ENCODE data around the gene TCAIM.
"Not testable (repeated sequence)": the region's sequence is repeated elsewhere in the genome, so short reads cannot be mapped to it uniquely, and the experiment has no call there.

The TCAIM gene

GRCh38 chr3:44414517-44415090, 76.0 kb downstream of the TCAIM start:
- no peak overlapping the region for H2BK120ac ChIP-seq (ENCODE audit: insufficient read depth, low read length, poor library complexity)
- no peaks in the 10 kb centered on the region for H3K27me3 ChIP-seq (ENCODE audit: insufficient read depth, low read length)
- no peak overlapping the region for H3K4me2 ChIP-seq (ENCODE audit: low read length)
- no peaks in the 10 kb centered on the region for H3K79me2 ChIP-seq (ENCODE audit: control insufficient read depth, insufficient read depth, low read length, poor library complexity)
- H2BK12ac ChIP-seq (ENCODE audit: low read length), result no peak overlapping the region
- no peaks in the 10 kb centered on the region for H3K79me1 ChIP-seq (ENCODE audit: low read length)
- no peak overlapping the region for H2AFZ ChIP-seq (ENCODE audit: insufficient read depth, low read length, poor library complexity)
- no peak overlapping the region for H3K18ac ChIP-seq (ENCODE audit: low read length)
- no peak for DNase-seq
- no peak overlapping the region for H4K8ac ChIP-seq (ENCODE audit: low read depth, low read length)
- no peak overlapping the region for H4K91ac ChIP-seq (ENCODE audit: low read depth, low read length)
- no peak overlapping the region for H3K9ac ChIP-seq (ENCODE audit: low read length)
- WGBS (ENCODE audit: extremely low coverage, insufficient coverage, insufficient read length), result no CpG with 5 or more reads among the region's 11 CpGs
- no peak overlapping the region for H3K4ac ChIP-seq (ENCODE audit: low read depth, low read length)
- H3K4me1 ChIP-seq (ENCODE audit: control insufficient read depth in 1 of 2, insufficient read depth in 2 of 2, low read length in 2 of 2), result no peaks in the 10 kb centered on the region
- H3K36me3 ChIP-seq (ENCODE audit: control insufficient read depth in 1 of 2, insufficient read depth in 2 of 2, low read length in 2 of 2), result peaks cover 0 to 2% of the 10 kb centered on the region in 2 experiments
- H2AK5ac ChIP-seq (ENCODE audit: low read length), result no peak overlapping the region
- H3K9me3 ChIP-seq (ENCODE audit: insufficient read depth, low read depth, low read length), result peaks cover 9% of the 10 kb centered on the region
- H3K27ac ChIP-seq (ENCODE audit: low read depth, low read length), result no peak overlapping the region
- H2BK5ac ChIP-seq (ENCODE audit: low read depth, low read length, poor library complexity), result no peak overlapping the region
- H4K12ac ChIP-seq (ENCODE audit: low read depth, low read length), result no peak overlapping the region
- no peak overlapping the region for H3K4me3 ChIP-seq (ENCODE audit: low read depth, low read length)
- no peak overlapping the region for H3K23ac ChIP-seq (ENCODE audit: low read length)
- H3K14ac ChIP-seq (ENCODE audit: low read length), result no peak overlapping the region

GRCh38 chr3:44415421-44415820, 76.9 kb downstream of the TCAIM start:
- Histone ChIP-seq H3K9me3 (ENCODE audit: insufficient read depth, low read depth, low read length) (peaks cover 9% of the 10 kb centered on the region), H2BK5ac (ENCODE audit: low read depth, low read length, poor library complexity) (no peak overlapping the region), H2BK120ac (ENCODE audit: insufficient read depth, low read length, poor library complexity) (no peak overlapping the region), H3K36me3 (ENCODE audit: control insufficient read depth in 1 of 2, insufficient read depth in 2 of 2, low read length in 2 of 2) (peaks cover 0 to 2% of the 10 kb centered on the region in 2 experiments), H3K4me2 (ENCODE audit: low read length) (no peak overlapping the region), H3K4ac (ENCODE audit: low read depth, low read length) (no peak overlapping the region), H3K27ac (ENCODE audit: low read depth, low read length) (no peak overlapping the region), H2BK12ac (ENCODE audit: low read length) (no peak overlapping the region), H4K8ac (ENCODE audit: low read depth, low read length) (no peak overlapping the region), H3K23ac (ENCODE audit: low read length) (no peak overlapping the region), H4K91ac (ENCODE audit: low read depth, low read length) (no peak overlapping the region), H3K4me1 (ENCODE audit: control insufficient read depth in 1 of 2, insufficient read depth in 2 of 2, low read length in 2 of 2) (peaks cover 0 to 1% of the 10 kb centered on the region in 2 experiments), H3K79me1 (ENCODE audit: low read length) (no peaks in the 10 kb centered on the region), H2AK5ac (ENCODE audit: low read length) (no peak overlapping the region), H3K27me3 (ENCODE audit: insufficient read depth, low read length) (no peaks in the 10 kb centered on the region), H3K9ac (ENCODE audit: low read length) (no peak overlapping the region), H2AFZ (ENCODE audit: insufficient read depth, low read length, poor library complexity) (no peak overlapping the region), H3K18ac (ENCODE audit: low read length) (no peak overlapping the region), H3K14ac (ENCODE audit: low read length) (no peak overlapping the region), H3K79me2 (ENCODE audit: control insufficient read depth, insufficient read depth, low read length, poor library complexity) (no peaks in the 10 kb centered on the region), H3K4me3 (ENCODE audit: low read depth, low read length) (no peak overlapping the region), H4K12ac (ENCODE audit: low read depth, low read length) (no peak overlapping the region)
- no CpG with 5 or more reads among the region's 11 CpGs for WGBS (ENCODE audit: extremely low coverage, insufficient coverage, insufficient read length)
- DNase-seq, result no peak

GRCh38 chr3:44416031-44417030, 77.8 kb downstream of the TCAIM start:
- no peak overlapping the region for H4K8ac ChIP-seq (ENCODE audit: low read depth, low read length)
- H3K79me1 ChIP-seq (ENCODE audit: low read length), result no peaks in the 10 kb centered on the region
- no peak overlapping the region for H4K12ac ChIP-seq (ENCODE audit: low read depth, low read length)
- no peaks in the 10 kb centered on the region for H3K27me3 ChIP-seq (ENCODE audit: insufficient read depth, low read length)
- H3K4me3 ChIP-seq (ENCODE audit: low read depth, low read length), result no peak overlapping the region
- H3K18ac ChIP-seq (ENCODE audit: low read length), result no peak overlapping the region
- no peak overlapping the region for H3K14ac ChIP-seq (ENCODE audit: low read length)
- no peak overlapping the region for H2AK5ac ChIP-seq (ENCODE audit: low read length)
- no peak overlapping the region for H2BK120ac ChIP-seq (ENCODE audit: insufficient read depth, low read length, poor library complexity)
- peaks cover 0 to 2% of the 10 kb centered on the region in 2 experiments for H3K36me3 ChIP-seq (ENCODE audit: control insufficient read depth in 1 of 2, insufficient read depth in 2 of 2, low read length in 2 of 2)
- H3K9ac ChIP-seq (ENCODE audit: low read length), result no peak overlapping the region
- H2BK12ac ChIP-seq (ENCODE audit: low read length), result no peak overlapping the region
- H3K79me2 ChIP-seq (ENCODE audit: control insufficient read depth, insufficient read depth, low read length, poor library complexity), result no peaks in the 10 kb centered on the region
- WGBS (ENCODE audit: extremely low coverage, insufficient coverage, insufficient read length), result no CpG with 5 or more reads among the region's 11 CpGs
- no peak overlapping the region for H3K23ac ChIP-seq (ENCODE audit: low read length)
- H3K9me3 ChIP-seq (ENCODE audit: insufficient read depth, low read depth, low read length), result peaks cover 9% of the 10 kb centered on the region
- no peak overlapping the region for H4K91ac ChIP-seq (ENCODE audit: low read depth, low read length)
- peaks cover 0 to 5% of the 10 kb centered on the region in 2 experiments for H3K4me1 ChIP-seq (ENCODE audit: control insufficient read depth in 1 of 2, insufficient read depth in 2 of 2, low read length in 2 of 2)
- H2AFZ ChIP-seq (ENCODE audit: insufficient read depth, low read length, poor library complexity), result no peak overlapping the region
- no peak overlapping the region for H3K27ac ChIP-seq (ENCODE audit: low read depth, low read length)
- no peak overlapping the region for H3K4me2 ChIP-seq (ENCODE audit: low read length)
- no peak for DNase-seq
- no peak overlapping the region for H2BK5ac ChIP-seq (ENCODE audit: low read depth, low read length, poor library complexity)
- H3K4ac ChIP-seq (ENCODE audit: low read depth, low read length), result no peak overlapping the region

GRCh38 chr3:44418118-44418517, 79.6 kb downstream of the TCAIM start:
- H2BK120ac ChIP-seq (ENCODE audit: insufficient read depth, low read length, poor library complexity); H3K9me3 ChIP-seq (ENCODE audit: insufficient read depth, low read depth, low read length); H2BK12ac ChIP-seq (ENCODE audit: low read length); H3K9ac ChIP-seq (ENCODE audit: low read length); H3K14ac ChIP-seq (ENCODE audit: low read length); H3K23ac ChIP-seq (ENCODE audit: low read length); H4K12ac ChIP-seq (ENCODE audit: low read depth, low read length); H3K18ac ChIP-seq (ENCODE audit: low read length); H3K36me3 ChIP-seq (ENCODE audit: control insufficient read depth in 1 of 2, insufficient read depth in 2 of 2, low read length in 2 of 2); H2AFZ ChIP-seq (ENCODE audit: insufficient read depth, low read length, poor library complexity); H3K4me1 ChIP-seq (ENCODE audit: control insufficient read depth in 1 of 2, insufficient read depth in 2 of 2, low read length in 2 of 2); H3K27me3 ChIP-seq (ENCODE audit: insufficient read depth, low read length); H2AK5ac ChIP-seq (ENCODE audit: low read length); H3K4me3 ChIP-seq (ENCODE audit: low read depth, low read length); H3K4me2 ChIP-seq (ENCODE audit: low read length); H3K79me2 ChIP-seq (ENCODE audit: control insufficient read depth, insufficient read depth, low read length, poor library complexity); H2BK5ac ChIP-seq (ENCODE audit: low read depth, low read length, poor library complexity); H3K4ac ChIP-seq (ENCODE audit: low read depth, low read length); H3K27ac ChIP-seq (ENCODE audit: low read depth, low read length); H4K8ac ChIP-seq (ENCODE audit: low read depth, low read length); DNase-seq; H3K79me1 ChIP-seq (ENCODE audit: low read length); H4K91ac ChIP-seq (ENCODE audit: low read depth, low read length): not testable (repeated sequence)
- WGBS (ENCODE audit: extremely low coverage, insufficient coverage, insufficient read length), result no CpG with 5 or more reads among the region's 4 CpGs

Data from trophoblast cell (in vitro differentiated cells and primary cell).